ENCODE measurements around the gene SPTBN1. TPM values are rescaled to one million over a fixed set of nuclear protein-coding genes. Genes with fewer than 3 reads are reported as not detected.

Gene SPTBN1
- polyA plus RNA-seq, 2 donors, result 19.7 to 24.1 TPM

DNA sequence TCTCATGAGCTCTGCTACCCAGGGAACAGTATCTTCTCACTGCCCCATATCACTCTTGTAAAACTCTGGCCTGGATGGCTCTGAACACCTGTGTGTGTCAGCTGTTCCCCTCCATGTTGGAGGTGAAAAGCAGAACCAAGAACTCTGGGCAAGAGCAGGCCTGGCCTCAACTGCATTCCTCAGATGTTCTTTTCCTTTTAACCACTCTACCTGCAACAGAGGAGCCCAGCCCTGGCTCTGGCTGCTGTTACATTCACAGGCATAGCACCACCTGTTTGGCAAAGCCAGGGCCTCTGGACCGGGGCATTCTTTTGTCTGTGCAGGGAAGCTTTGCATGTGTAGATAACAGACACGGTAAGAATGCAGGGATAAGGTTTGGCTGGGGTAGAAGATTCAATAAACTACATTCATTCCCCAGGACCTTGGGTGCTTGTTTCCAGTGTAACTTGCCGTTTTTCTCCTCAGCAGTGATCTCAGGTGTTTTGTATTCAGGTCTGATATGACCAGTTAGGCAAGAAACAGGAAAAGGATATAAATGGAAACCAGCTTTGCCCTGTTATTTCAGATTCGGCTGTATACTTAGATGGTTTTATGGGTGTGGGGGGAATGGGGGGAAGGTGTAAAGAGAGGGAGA is 95.1 kb downstream of the SPTBN1 start:
- Histone ChIP-seq H3K36me3 (ENCODE audit: control insufficient read depth in 2 of 2, insufficient read depth in 2 of 2, low read length in 1 of 2) (no peaks in the 10 kb centered on the region), H3K27ac (ENCODE audit: low read depth in 2 of 2, low read length in 1 of 2) (no peak overlapping the region), H3K4me3 (ENCODE audit: low read depth in 1 of 2, low read length in 2 of 2) (no peak overlapping the region), H3K4me1 (ENCODE audit: control insufficient read depth in 2 of 2, insufficient read depth in 2 of 2, low read length in 1 of 2) (peaks cover 0 to 5% of the 10 kb centered on the region in 2 donors), H3K9me3 (ENCODE audit: control insufficient read depth in 2 of 2, insufficient read depth in 1 of 2, low read depth in 1 of 2, low read length in 1 of 2) (no peaks in the 10 kb centered on the region), H3K27me3 (ENCODE audit: control insufficient read depth in 1 of 2, insufficient read depth in 2 of 2, low read length in 2 of 2) (no peaks in the 10 kb centered on the region)
- 32 to 39% methylated on average over 4 of the region's 4 CpGs for WGBS, 2 donors

DNA sequence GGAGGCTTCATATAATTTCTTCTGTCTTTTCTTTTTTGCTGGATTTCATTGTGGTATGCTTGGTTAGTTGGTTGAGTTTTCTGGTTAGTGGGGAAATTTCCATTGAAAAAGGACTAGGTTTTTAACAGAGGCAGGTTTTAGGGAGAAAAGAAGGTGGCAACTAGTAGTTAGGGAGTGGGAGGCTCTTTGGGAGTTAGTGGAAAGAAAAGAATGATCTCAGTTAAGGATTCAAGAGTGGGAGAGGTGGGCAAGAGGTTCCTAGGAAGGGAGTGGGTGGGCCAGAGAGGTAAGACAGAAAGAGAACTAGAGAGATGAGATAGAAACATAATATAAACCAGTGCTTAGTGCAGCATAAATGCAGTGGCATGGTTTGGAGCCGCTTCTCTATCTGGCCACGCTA is 96.9 kb downstream of the SPTBN1 start:
- no peak overlapping the region for H3K27ac ChIP-seq (ENCODE audit: low read depth in 2 of 2, low read length in 1 of 2)
- H3K4me1 ChIP-seq (ENCODE audit: control insufficient read depth in 2 of 2, insufficient read depth in 2 of 2, low read length in 1 of 2), result peaks cover 0 to 5% of the 10 kb centered on the region in 2 donors
- no peaks in the 10 kb centered on the region for H3K27me3 ChIP-seq (ENCODE audit: control insufficient read depth in 1 of 2, insufficient read depth in 2 of 2, low read length in 2 of 2)
- H3K36me3 ChIP-seq (ENCODE audit: control insufficient read depth in 2 of 2, insufficient read depth in 2 of 2, low read length in 1 of 2), result no peaks in the 10 kb centered on the region
- no peaks in the 10 kb centered on the region for H3K9me3 ChIP-seq (ENCODE audit: control insufficient read depth in 2 of 2, insufficient read depth in 1 of 2, low read depth in 1 of 2, low read length in 1 of 2)
- no peak overlapping the region for H3K4me3 ChIP-seq (ENCODE audit: low read depth in 1 of 2, low read length in 2 of 2)
- WGBS, 2 donors, result 87 to 91% methylated on average over 2 of the region's 2 CpGs

DNA sequence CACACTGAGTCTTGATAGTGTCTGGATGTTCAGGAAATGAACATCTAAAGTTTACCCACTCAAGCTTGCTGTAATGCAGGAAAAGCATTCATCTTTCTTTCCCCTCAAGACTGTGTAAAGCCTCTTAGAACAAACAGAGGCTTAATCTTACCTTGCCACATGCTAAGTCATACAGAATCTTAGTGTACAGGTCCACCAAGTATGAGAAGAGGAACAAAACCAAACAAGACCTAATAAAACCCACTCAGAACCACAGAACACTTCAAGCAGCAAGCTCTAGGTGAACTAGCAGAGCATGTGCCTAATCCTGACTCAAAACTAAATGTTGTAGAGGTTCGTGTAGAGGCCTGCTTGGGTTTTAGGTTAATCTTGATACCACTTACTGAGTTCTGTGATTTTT is 97.6 kb downstream of the SPTBN1 start:
- WGBS, 2 donors, result 76 to 88% methylated on average over 1 of the region's 1 CpG
- peaks cover 0 to 5% of the 10 kb centered on the region in 2 donors for H3K4me1 ChIP-seq (ENCODE audit: control insufficient read depth in 2 of 2, insufficient read depth in 2 of 2, low read length in 1 of 2)
- H3K27me3 ChIP-seq (ENCODE audit: control insufficient read depth in 1 of 2, insufficient read depth in 2 of 2, low read length in 2 of 2), result no peaks in the 10 kb centered on the region
- H3K27ac ChIP-seq (ENCODE audit: low read depth in 2 of 2, low read length in 1 of 2), result no peak overlapping the region
- no peaks in the 10 kb centered on the region for H3K36me3 ChIP-seq (ENCODE audit: control insufficient read depth in 2 of 2, insufficient read depth in 2 of 2, low read length in 1 of 2)
- no peaks in the 10 kb centered on the region for H3K9me3 ChIP-seq (ENCODE audit: control insufficient read depth in 2 of 2, insufficient read depth in 1 of 2, low read depth in 1 of 2, low read length in 1 of 2)
- no peak overlapping the region for H3K4me3 ChIP-seq (ENCODE audit: low read depth in 1 of 2, low read length in 2 of 2)

DNA sequence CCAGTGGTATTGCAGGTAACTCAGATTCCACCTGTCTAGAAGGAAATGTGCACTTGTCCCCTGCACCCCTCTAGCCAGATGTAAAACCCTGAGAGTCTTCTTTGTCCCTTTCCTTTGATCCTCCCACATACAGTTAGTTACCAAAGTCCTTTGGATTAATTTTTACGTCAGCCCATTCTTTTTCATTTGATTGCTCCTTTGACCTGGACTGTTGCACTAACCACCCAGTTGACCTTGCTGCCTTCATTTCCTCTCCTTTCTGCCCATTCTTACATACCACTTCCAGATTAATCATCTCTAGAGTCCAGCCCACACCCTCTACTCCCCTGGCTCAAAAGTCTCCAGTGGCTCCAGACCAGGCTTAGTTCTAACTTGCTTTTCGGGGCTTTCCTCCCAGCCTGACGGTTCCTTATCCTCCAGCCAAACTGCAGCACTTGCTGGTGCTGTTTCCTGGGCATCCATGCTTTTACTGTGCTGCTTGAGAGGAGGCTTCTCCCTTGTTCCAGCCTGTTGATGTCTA is 99.3 kb downstream of the SPTBN1 start:
- Histone ChIP-seq H3K27ac (ENCODE audit: low read depth in 2 of 2, low read length in 1 of 2) (peak overlapping the region in 1 of 2 donors; percentile 36), H3K4me1 (ENCODE audit: control insufficient read depth in 2 of 2, insufficient read depth in 2 of 2, low read length in 1 of 2) (peaks cover 0 to 5% of the 10 kb centered on the region in 2 donors), H3K36me3 (ENCODE audit: control insufficient read depth in 2 of 2, insufficient read depth in 2 of 2, low read length in 1 of 2) (no peaks in the 10 kb centered on the region), H3K4me3 (ENCODE audit: low read depth in 1 of 2, low read length in 2 of 2) (no peak overlapping the region), H3K9me3 (ENCODE audit: control insufficient read depth in 2 of 2, insufficient read depth in 1 of 2, low read depth in 1 of 2, low read length in 1 of 2) (no peaks in the 10 kb centered on the region), H3K27me3 (ENCODE audit: control insufficient read depth in 1 of 2, insufficient read depth in 2 of 2, low read length in 2 of 2) (no peaks in the 10 kb centered on the region)
- WGBS, 2 donors, result 38 to 45% methylated on average over 3 of the region's 3 CpGs

DNA sequence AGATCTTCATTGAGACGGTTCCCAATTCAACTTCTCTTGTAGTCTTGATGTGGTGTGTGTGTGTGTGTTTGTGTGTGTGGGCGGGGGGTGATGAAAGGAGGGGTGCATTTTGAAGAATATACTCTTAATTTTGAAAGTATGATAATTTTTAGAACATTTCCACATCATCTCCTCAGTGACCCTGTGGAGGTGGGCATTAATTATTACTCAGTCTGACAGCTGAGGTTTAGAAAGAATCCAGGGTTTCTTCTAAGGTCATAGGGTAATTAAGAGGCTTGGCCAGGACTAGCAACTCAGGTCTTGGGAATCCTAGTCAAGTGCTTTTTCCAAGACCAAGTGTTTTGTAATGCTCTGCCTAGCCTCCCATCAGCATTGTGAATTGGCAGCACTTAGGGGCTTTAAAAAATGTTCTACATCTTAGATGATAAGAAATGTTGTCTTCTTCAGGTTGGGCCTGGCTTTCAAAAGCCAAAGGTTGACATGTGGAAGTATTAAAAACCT is 100.5 kb downstream of the SPTBN1 start:
- WGBS, 2 donors, result 81 to 86% methylated on average over 2 of the region's 2 CpGs
- Histone ChIP-seq H3K27me3 (ENCODE audit: control insufficient read depth in 1 of 2, insufficient read depth in 2 of 2, low read length in 2 of 2) (no peaks in the 10 kb centered on the region), H3K9me3 (ENCODE audit: control insufficient read depth in 2 of 2, insufficient read depth in 1 of 2, low read depth in 1 of 2, low read length in 1 of 2) (no peaks in the 10 kb centered on the region), H3K4me1 (ENCODE audit: control insufficient read depth in 2 of 2, insufficient read depth in 2 of 2, low read length in 1 of 2) (peaks cover 0 to 5% of the 10 kb centered on the region in 2 donors), H3K27ac (ENCODE audit: low read depth in 2 of 2, low read length in 1 of 2) (peak overlapping the region; percentile 6 to 67), H3K4me3 (ENCODE audit: low read depth in 1 of 2, low read length in 2 of 2) (no peak overlapping the region), H3K36me3 (ENCODE audit: control insufficient read depth in 2 of 2, insufficient read depth in 2 of 2, low read length in 1 of 2) (no peaks in the 10 kb centered on the region)

DNA sequence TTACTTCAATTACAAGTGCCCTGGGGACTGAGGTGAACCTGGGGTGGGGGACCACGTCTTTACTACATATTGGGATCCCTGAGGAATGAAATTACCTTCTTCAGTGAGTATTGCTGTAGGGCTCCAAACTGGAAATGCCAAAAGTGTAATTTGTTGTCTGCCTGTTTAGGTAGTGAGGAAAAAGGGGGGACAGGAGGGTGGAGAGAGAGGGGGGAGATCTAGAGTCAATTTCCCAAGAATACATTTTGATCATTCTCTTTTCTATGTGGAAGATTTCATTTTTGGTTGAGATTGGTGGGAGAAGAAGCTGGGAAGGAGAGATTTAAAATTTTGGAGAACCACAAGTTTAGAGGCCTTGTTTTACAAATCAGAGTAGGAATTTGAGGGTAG is 101.1 kb downstream of the SPTBN1 start:
- Histone ChIP-seq H3K27me3 (ENCODE audit: control insufficient read depth in 1 of 2, insufficient read depth in 2 of 2, low read length in 2 of 2) (no peaks in the 10 kb centered on the region), H3K4me1 (ENCODE audit: control insufficient read depth in 2 of 2, insufficient read depth in 2 of 2, low read length in 1 of 2) (peaks cover 0 to 5% of the 10 kb centered on the region in 2 donors), H3K36me3 (ENCODE audit: control insufficient read depth in 2 of 2, insufficient read depth in 2 of 2, low read length in 1 of 2) (no peaks in the 10 kb centered on the region), H3K4me3 (ENCODE audit: low read depth in 1 of 2, low read length in 2 of 2) (peak overlapping the region; percentile 61 to 71), H3K9me3 (ENCODE audit: control insufficient read depth in 2 of 2, insufficient read depth in 1 of 2, low read depth in 1 of 2, low read length in 1 of 2) (no peaks in the 10 kb centered on the region), H3K27ac (ENCODE audit: low read depth in 2 of 2, low read length in 1 of 2) (peak overlapping the region; percentile 82 to 94)
- 46 to 70% methylated on average over 1 of the region's 1 CpG for WGBS, 2 donors

DNA sequence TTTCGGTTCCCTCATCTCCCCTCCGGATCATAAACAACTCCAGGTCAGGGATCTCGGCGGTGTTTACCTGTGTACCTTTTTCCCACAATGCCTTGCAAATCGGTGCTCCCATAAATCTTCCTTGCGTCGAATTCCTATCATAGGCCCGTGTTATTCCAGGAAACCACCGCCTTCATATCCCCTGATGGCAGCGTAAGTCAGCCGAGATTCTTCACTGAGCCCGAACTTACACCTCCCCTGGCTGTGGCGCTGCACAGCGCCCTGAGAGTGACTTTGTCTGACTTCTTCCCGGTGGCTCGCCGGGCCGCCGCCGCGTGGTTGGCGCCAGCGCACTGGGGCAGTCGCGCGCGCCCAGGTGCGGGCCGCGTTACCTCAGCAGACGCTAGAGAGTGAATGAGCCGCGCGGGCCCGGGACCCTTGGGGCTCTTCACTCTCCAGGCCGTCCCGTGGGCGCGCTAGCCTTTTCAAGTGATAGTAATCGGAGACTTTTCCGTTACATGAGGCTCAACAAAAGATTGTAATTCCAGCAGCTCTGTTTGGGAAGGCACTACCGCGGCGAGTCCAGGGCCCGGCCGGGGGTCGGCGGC is 101.6 kb downstream of the SPTBN1 start:
- 4 to 5% methylated on average over 48 of the region's 48 CpGs for WGBS, 2 donors

DNA sequence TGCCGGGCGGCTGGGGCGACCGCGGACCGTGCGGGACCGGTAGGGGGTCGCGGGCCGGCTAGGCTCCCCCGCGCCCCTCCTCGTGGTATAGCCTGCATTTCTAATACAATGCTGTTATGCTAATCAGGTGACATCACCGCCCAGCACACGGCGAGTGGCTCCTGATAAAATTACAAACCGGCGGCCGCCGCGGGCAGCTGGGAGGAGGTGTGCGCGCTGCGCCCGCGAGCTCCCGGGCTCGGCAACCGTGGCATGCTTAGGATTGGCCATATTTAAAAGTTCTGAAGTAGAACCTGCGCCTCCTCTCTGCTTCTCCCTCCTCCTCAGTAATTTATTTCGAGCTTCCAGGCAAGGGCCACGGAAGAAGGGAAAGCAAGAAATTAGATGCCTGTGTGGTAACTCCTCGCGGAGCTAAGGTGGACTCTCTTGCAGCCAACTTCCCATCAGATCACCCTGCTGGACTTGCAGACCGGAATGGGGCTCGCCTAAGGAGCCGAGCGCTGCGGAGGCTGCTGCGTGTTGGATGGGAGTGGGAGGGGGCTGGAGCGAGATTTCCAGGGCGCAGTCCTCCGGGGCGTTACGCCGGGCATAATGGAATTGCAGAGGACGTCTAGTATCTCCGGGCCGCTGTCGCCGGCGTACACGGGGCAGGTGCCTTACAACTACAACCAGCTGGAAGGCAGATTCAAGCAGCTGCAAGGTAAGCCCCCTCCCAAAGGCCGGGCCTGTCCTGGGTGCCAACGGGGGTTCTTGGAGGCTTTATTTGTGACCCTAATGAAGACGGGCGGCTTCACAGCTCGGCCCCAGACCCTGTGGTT is 102.3 kb downstream of the SPTBN1 start:
- Histone ChIP-seq H3K27ac (ENCODE audit: low read depth in 2 of 2, low read length in 1 of 2) (peak overlapping the region; percentile 82 to 94), H3K27me3 (ENCODE audit: control insufficient read depth in 1 of 2, insufficient read depth in 2 of 2, low read length in 2 of 2) (no peaks in the 10 kb centered on the region), H3K4me3 (ENCODE audit: low read depth in 1 of 2, low read length in 2 of 2) (peak overlapping the region; percentile 61 to 71), H3K4me1 (ENCODE audit: control insufficient read depth in 2 of 2, insufficient read depth in 2 of 2, low read length in 1 of 2) (peaks cover 0 to 5% of the 10 kb centered on the region in 2 donors), H3K9me3 (ENCODE audit: control insufficient read depth in 2 of 2, insufficient read depth in 1 of 2, low read depth in 1 of 2, low read length in 1 of 2) (no peaks in the 10 kb centered on the region), H3K36me3 (ENCODE audit: control insufficient read depth in 2 of 2, insufficient read depth in 2 of 2, low read length in 1 of 2) (no peaks in the 10 kb centered on the region)
- 1 to 2% methylated on average over 58 to 59 of the region's 59 CpGs for WGBS, 2 donors

More for the DNA sequence above, 101.6 kb downstream of the SPTBN1 start:
- no peaks in the 10 kb centered on the region for H3K36me3 ChIP-seq (ENCODE audit: control insufficient read depth in 2 of 2, insufficient read depth in 2 of 2, low read length in 1 of 2)
- H3K4me3 ChIP-seq (ENCODE audit: low read depth in 1 of 2, low read length in 2 of 2), result peak overlapping the region; percentile 61 to 71
- H3K27ac ChIP-seq (ENCODE audit: low read depth in 2 of 2, low read length in 1 of 2), result peak overlapping the region; percentile 82 to 94
- peaks cover 0 to 5% of the 10 kb centered on the region in 2 donors for H3K4me1 ChIP-seq (ENCODE audit: control insufficient read depth in 2 of 2, insufficient read depth in 2 of 2, low read length in 1 of 2)
- no peaks in the 10 kb centered on the region for H3K27me3 ChIP-seq (ENCODE audit: control insufficient read depth in 1 of 2, insufficient read depth in 2 of 2, low read length in 2 of 2)
- H3K9me3 ChIP-seq (ENCODE audit: control insufficient read depth in 2 of 2, insufficient read depth in 1 of 2, low read depth in 1 of 2, low read length in 1 of 2), result no peaks in the 10 kb centered on the region

DNA sequence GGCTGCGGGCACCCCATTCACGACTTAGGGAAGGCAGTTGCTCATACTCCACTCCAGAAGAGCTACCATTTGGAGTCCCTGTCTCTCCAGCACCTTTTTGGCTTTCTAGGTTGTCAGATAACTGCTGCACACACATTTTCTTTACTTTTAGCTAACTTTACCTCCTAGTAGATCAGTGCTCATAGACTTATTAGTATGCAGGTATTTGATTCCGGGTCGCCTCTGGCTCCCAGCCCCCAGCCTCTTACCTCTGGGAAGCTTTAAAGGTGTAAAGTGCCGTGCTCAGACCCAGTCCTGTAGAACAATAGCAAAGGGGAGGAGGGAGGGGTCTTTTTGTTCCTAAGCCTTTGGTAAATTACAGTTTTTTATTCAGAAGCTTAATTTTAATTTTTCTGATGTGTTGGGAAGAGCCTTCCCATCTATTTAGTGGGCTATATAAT is 102.9 kb downstream of the SPTBN1 start:
- peaks cover 0 to 5% of the 10 kb centered on the region in 2 donors for H3K4me1 ChIP-seq (ENCODE audit: control insufficient read depth in 2 of 2, insufficient read depth in 2 of 2, low read length in 1 of 2)
- H3K36me3 ChIP-seq (ENCODE audit: control insufficient read depth in 2 of 2, insufficient read depth in 2 of 2, low read length in 1 of 2), result no peaks in the 10 kb centered on the region
- H3K4me3 ChIP-seq (ENCODE audit: low read depth in 1 of 2, low read length in 2 of 2), result peak overlapping the region; percentile 61 to 71
- H3K9me3 ChIP-seq (ENCODE audit: control insufficient read depth in 2 of 2, insufficient read depth in 1 of 2, low read depth in 1 of 2, low read length in 1 of 2), result no peaks in the 10 kb centered on the region
- no peaks in the 10 kb centered on the region for H3K27me3 ChIP-seq (ENCODE audit: control insufficient read depth in 1 of 2, insufficient read depth in 2 of 2, low read length in 2 of 2)
- H3K27ac ChIP-seq (ENCODE audit: low read depth in 2 of 2, low read length in 1 of 2), result peak overlapping the region; percentile 82 to 94
- 13 to 17% methylated on average over 5 of the region's 5 CpGs for WGBS, 2 donors

Data from esophagus (tissue), 2 donors.